HepG2 (cell line): ENCODE measurements around the gene SINHCAF. TPM values are rescaled to one million over a fixed set of nuclear protein-coding genes. Genes with fewer than 3 reads are reported as not detected.

Experiments used
- ATAC-seq: fragments of 200-7000 bp; cut with Tn5 transposase; 3 replicates; pipeline ENCODE4 v1.9.1; 2020; ENCODE audit warnings: mild to moderate bottlenecking, moderate library complexity
- BruUV-seq: library from RNA; stranded (reverse); fragments of 400-500 nt; replicated peaks from 2 replicates; lab custom pipeline; 2021; lab: Mats Ljungman, UMichigan
- CTCF ChIA-PET: fragments of 300-600 bp; formaldehyde crosslinking; extraction: SDS; loops from one replicate; lab custom pipeline; 2021; ENCODE audit warnings: low total read pairs, inconsistent platforms, low intra/inter-chr PET ratio; lab: Yijun Ruan, JAX
- POLR2A ChIA-PET: fragments of 350-600 bp; sonication (Branson Sonifier 250); formaldehyde crosslinking; loops from one replicate; lab custom pipeline; 2020; ENCODE audit warnings: antibody characterized with exemption, inconsistent platforms; lab: Yijun Ruan, JAX
- DNase-seq: peaks from one replicate; pipeline ENCODE4 v3.0.0-alpha.2; 2015; ENCODE audit warnings: low spot score
- FAIRE-seq: peaks from 3 replicates; lab custom pipeline; 2011; peaks lifted over from hg19 to GRCh38; lab: Jason Lieb, UNC
- H2AFZ ChIP-seq: one replicate; pipeline ENCODE4 v1.6.1; 2011; ENCODE audit warnings: low read length, inconsistent platforms
- H3K27ac ChIP-seq: fragments of 300-600 bp; 3 replicates; pipeline ENCODE4 v1.8.0; 2011; ENCODE audit warnings: mixed run types, mild to moderate bottlenecking, mixed read lengths, low read length, inconsistent platforms; ENCODE audit not compliant: insufficient read depth; ENCODE audit errors: extremely low read length
- H3K27me3 ChIP-seq, 2 experiments: fragments of 200-600 bp in 1 of 2; 2 replicates in 1 of 2; 3 replicates in 1 of 2; pipeline versions ENCODE4 v1.6.0 to v1.8.0; 2011; ENCODE audit warnings: low read length in 2 of 2, mild to moderate bottlenecking in 2 of 2, moderate library complexity in 2 of 2, inconsistent platforms in 1 of 2; ENCODE audit not compliant: insufficient read depth in 2 of 2, control insufficient read depth in 1 of 2
- H3K36me3 ChIP-seq, 2 experiments: fragments of 200-600 bp in 1 of 2; replicated peaks in 1 of 2; 2 replicates in 1 of 2; 3 replicates in 1 of 2; pipeline versions ENCODE4 v1.5.1 to v1.8.0; 2011; ENCODE audit warnings: low read length in 2 of 2, inconsistent platforms in 1 of 2; ENCODE audit not compliant: insufficient read depth in 2 of 2, control insufficient read depth in 1 of 2
- H3K4me1 ChIP-seq: 2 replicates; pipeline ENCODE4 v1.5.1; 2012; ENCODE audit warnings: low read length, inconsistent platforms; ENCODE audit not compliant: insufficient read depth
- H3K4me2 ChIP-seq: 2 replicates; pipeline ENCODE4 v1.6.0; 2011; ENCODE audit warnings: low read depth, low read length, inconsistent platforms
- H3K4me3 ChIP-seq, 3 experiments: fragments of 200-600 bp in 1 of 3; sonication (generic), shearing (Covaris generic) in 1 of 3; replicated peaks in 1 of 3; 2 replicates each; pipeline ENCODE4 v1.5.1; 2011 to 2016; ENCODE audit warnings: low read length in 3 of 3, inconsistent platforms in 2 of 3, low read depth in 2 of 3, mild to moderate bottlenecking in 2 of 3, control low read depth in 1 of 3, mixed read lengths in 1 of 3; ENCODE audit not compliant: insufficient read depth in 1 of 3
- H3K79me2 ChIP-seq: one replicate; pipeline ENCODE4 v1.6.1; 2011; ENCODE audit warnings: low read length, inconsistent platforms; ENCODE audit not compliant: insufficient read depth
- H3K9ac ChIP-seq: 2 replicates; pipeline ENCODE4 v1.6.0; 2011; ENCODE audit warnings: mild to moderate bottlenecking, low read depth, low read length, inconsistent platforms; ENCODE audit not compliant: insufficient read depth
- H3K9me3 ChIP-seq: 2 replicates; pipeline ENCODE4 v1.5.1; 2012; ENCODE audit warnings: mild to moderate bottlenecking, low read length
- H4K20me1 ChIP-seq: 2 replicates; pipeline ENCODE4 v1.6.0; 2011; ENCODE audit warnings: inconsistent platforms, mild to moderate bottlenecking, low read length, moderate library complexity; ENCODE audit not compliant: insufficient read depth
- AGO2 ChIP-seq: fragments of 200-400 bp; formaldehyde crosslinking; optimal IDR thresholded peaks from 2 replicates; pipeline ENCODE3; 2017; ENCODE audit warnings: mild to moderate bottlenecking, low read depth, low read length, moderate library complexity
- ATRX ChIP-seq: sonication (generic); formaldehyde crosslinking; IDR thresholded peaks from 2 replicates; pipeline ENCODE4 v1.4.0; 2020; ENCODE audit warnings: missing genetic modification reagents, borderline replicate concordance
- CERS6 ChIP-seq: sonication (generic); formaldehyde crosslinking; IDR thresholded peaks from 2 replicates; pipeline ENCODE4 v1.5.0; 2020; ENCODE audit warnings: missing genetic modification reagents
- JUN ChIP-seq: sonication (generic); formaldehyde crosslinking; IDR thresholded peaks from 2 replicates; pipeline ENCODE4 v1.4.0; 2020; ENCODE audit warnings: mild to moderate bottlenecking, missing genetic modification reagents
- MEIS2 ChIP-seq: sonication (generic); formaldehyde crosslinking; IDR thresholded peaks from 2 replicates; pipeline ENCODE4 v1.9.0; 2021; ENCODE audit warnings: mild to moderate bottlenecking, missing genetic modification reagents
- NR2F2 ChIP-seq: IDR thresholded peaks from 2 replicates; pipeline ENCODE4 v1.6.1; 2012; ENCODE audit warnings: low read depth, inconsistent platforms, borderline replicate concordance
- PITX1 ChIP-seq: sonication (generic); formaldehyde crosslinking; IDR thresholded peaks from 2 replicates; pipeline ENCODE4 v1.5.1; 2020; ENCODE audit warnings: mild to moderate bottlenecking, missing genetic modification reagents
- SMARCC2 ChIP-seq: fragments of 450-650 bp; IDR thresholded peaks from 2 replicates; pipeline ENCODE4 v1.6.1; 2017; ENCODE audit warnings: antibody characterized with exemption, mild to moderate bottlenecking
- SRF ChIP-seq: IDR thresholded peaks from 2 replicates; pipeline ENCODE4 v1.6.1; 2011; ENCODE audit warnings: mild to moderate bottlenecking, low read depth, low read length, moderate library complexity
- ZBTB37 ChIP-seq: sonication (generic); formaldehyde crosslinking; IDR thresholded peaks from 2 replicates; pipeline ENCODE4 v1.4.0; 2020; ENCODE audit warnings: mild to moderate bottlenecking, missing genetic modification reagents
- ZNF281 ChIP-seq: sonication (generic); formaldehyde crosslinking; IDR thresholded peaks from 2 replicates; pipeline ENCODE4 v1.4.0; 2020; ENCODE audit warnings: missing genetic modification reagents, borderline replicate concordance
- ZNF441 ChIP-seq: sonication (generic); formaldehyde crosslinking; IDR thresholded peaks from 2 replicates; pipeline ENCODE4 v1.7.0; 2021; ENCODE audit warnings: missing genetic modification reagents, borderline replicate concordance
- ZNF503 ChIP-seq: sonication (generic); formaldehyde crosslinking; IDR thresholded peaks from 2 replicates; pipeline ENCODE4 v1.4.0; 2020; ENCODE audit warnings: missing genetic modification reagents
- ZNF772 ChIP-seq: sonication (generic); formaldehyde crosslinking; IDR thresholded peaks from 2 replicates; pipeline ENCODE4 v1.5.0; 2020; ENCODE audit warnings: mild to moderate bottlenecking, missing genetic modification reagents
- ZSCAN31 ChIP-seq: sonication (generic); formaldehyde crosslinking; IDR thresholded peaks from 2 replicates; pipeline ENCODE4 v1.5.0; 2020; ENCODE audit warnings: low read depth, mild to moderate bottlenecking, missing genetic modification reagents
- WGBS: methylation state at CpG from one replicate; pipeline ENCODE4 v1.1.6; 2017; ENCODE audit warnings: low lambda C conversion rate; 5-methylcytosine and 5-hydroxymethylcytosine counted together
- in situ Hi-C: cut with HindIII; loops from 2 replicates; pipeline ENCODE4 v1.10.0; 2017; ENCODE audit warnings: low pct_unique_long_range_greater_than_20kb; ENCODE audit not compliant: extremely low pct_ligation_motif_present
- intact Hi-C: fragments of 100-400 bp; cut with micrococcal nuclease; formaldehyde crosslinking; loops from one replicate; pipeline ENCODE4 v1.10.0; 2022; ENCODE audit not compliant: unreplicated experiment
- polyA plus RNA-seq, 8 experiments: library from polyadenylated mRNA; depleted of rRNA in 3 of 8; stranded (reverse) in 7 of 8; unstranded in 1 of 8; fragments of >200 nt; fragmentation: Illumina TruSeq in 4 of 8; extraction: Trizol in 4 of 8; gene quantifications; 2 replicates each; pipeline versions ENCODE4 v1.2.1 to v1.2.3, GENCODE V29; 2011 to 2016; ENCODE audit warnings: low read depth in 4 of 8, missing spikeins in 1 of 8, mixed read lengths in 1 of 8; ENCODE audit not compliant: insufficient read depth in 1 of 8
- total RNA-seq, 5 experiments: library from RNA; depleted of rRNA; stranded (reverse); fragments of >200 nt; fragmentation: Illumina TruSeq; extraction: Trizol; gene quantifications; 2 replicates each; pipeline ENCODE4 v1.2.3, GENCODE V29; 2016; ENCODE audit warnings: low read depth in 1 of 5

The SINHCAF gene
- total and polyA plus RNA-seq, 2 of the 13 experiments (the other 11 are each of a cell fraction or from before 2014, with no cell fraction given): 54.6 to 97.8 TPM

GRCh38 chr12:31232361-31232965 is 93.5 kb downstream of the SINHCAF start (continued):
- TF ChIP-seq AGO2: no peak
- TF ChIP-seq, all 625 proteins: peak for 0

GRCh38 chr12:31231611-31232360 is 94.2 kb downstream of the SINHCAF start:
- 51% methylated on average over 9 of the region's 14 CpGs for WGBS
- in situ Hi-C loops: loop anchor here (10.0 kb wide), 1 partner anchor 117 kb away; no protein-coding TSS in a partner anchor
- H3K79me2 ChIP-seq: no peaks in the 10 kb centered on the region
- ATAC-seq (no peak), DNase-seq (no peak), FAIRE-seq (no peak)
- ChIA-PET POLR2A (no interaction called here), CTCF (no interaction called here)
- no peak overlapping the region for H3K27ac ChIP-seq
- no peak overlapping the region for H3K9ac ChIP-seq
- no peak overlapping the region for H3K4me2 ChIP-seq
- intact Hi-C loops: no loop called here
- H2AFZ ChIP-seq: no peak overlapping the region
- H3K9me3 ChIP-seq: no peaks in the 10 kb centered on the region
- H3K4me3 ChIP-seq: no peak overlapping the region
- H3K36me3 ChIP-seq: no peaks in the 10 kb centered on the region
- no peaks in the 10 kb centered on the region for H4K20me1 ChIP-seq
- H3K4me1 ChIP-seq: peaks cover 14% of the 10 kb centered on the region
- H3K27me3 ChIP-seq: peaks cover 2 to 35% of the 10 kb centered on the region in 2 experiments; a peak in 4 of 5 replicates
- no TSS peak for BruUV-seq
- TF ChIP-seq ZBTB37 (CRISPR knock-in tag): no peak
- TF ChIP-seq NR2F2: no peak
- no peak for TF ChIP-seq PITX1 (CRISPR knock-in tag)
- TF ChIP-seq ZNF441: no peak
- TF ChIP-seq SMARCC2: no peak
- TF ChIP-seq JUN (CRISPR knock-in tag): no peak
- no peak for TF ChIP-seq ATRX (CRISPR knock-in tag)
- TF ChIP-seq ZNF772 (CRISPR knock-in tag): no peak
- no peak for TF ChIP-seq MEIS2 (CRISPR knock-in tag)
- TF ChIP-seq CERS6 (CRISPR knock-in tag): no peak
- no peak for TF ChIP-seq ZSCAN31
- TF ChIP-seq SRF: no peak
- no peak for TF ChIP-seq ZNF281 (CRISPR knock-in tag)
- no peak for TF ChIP-seq ZNF503 (CRISPR knock-in tag)
